Epithelial cell of proximal tubule (primary cell): ENCODE results near the gene FADS2. TPM values are rescaled to one million over a fixed set of nuclear protein-coding genes. Genes with fewer than 3 reads are reported as not detected.
A peak's percentile ranks its signal among the peaks of the same experiment; 100 is the strongest.

Experiments
- DNase-seq: peaks from one replicate; pipeline ENCODE4 v3.0.0-alpha.2; 2011; ENCODE audit warnings: low read depth
- H3K4me3 ChIP-seq: 2 replicates; pipeline ENCODE4 v1.5.1; 2011; ENCODE audit warnings: low read depth, mild to moderate bottlenecking, low read length
- CTCF ChIP-seq: conservative IDR thresholded peaks from 2 replicates; pipeline ENCODE4 v1.5.1; 2012; ENCODE audit warnings: low read depth, mild to moderate bottlenecking, low read length
- total RNA-seq: library from RNA; depleted of rRNA; stranded (reverse); fragments of >200 nt; gene quantifications from 2 replicates; pipeline ENCODE4 v1.2.3, GENCODE V29; 2015

The FADS2 gene
- total RNA-seq, 1 donor from 2014 or later, result 169 TPM

- TF ChIP-seq CTCF, result peak; percentile 4
- peak overlapping the region; percentile 67 for H3K4me3 ChIP-seq
- no peak for DNase-seq
Observed at GRCh38 chr11:61791737-61792309, 36.3 kb upstream of the FADS2 start.

- DNase-seq, result no peak
- no peak for TF ChIP-seq CTCF
- peak within 1 kb of the TSS; percentile 67 for H3K4me3 ChIP-seq
Observed at GRCh38 chr11:61792310-61793082, 35.6 kb upstream of the FADS2 start, which contains the start of the genes FEN1 and TMEM258. FEN1 (plus strand) TSS chr11:61792911; CDS start chr11:61795362, 2,451 bp downstream. TMEM258 (minus strand) TSS chr11:61792599; CDS start chr11:61792558, 41 bp downstream.

- H3K4me3 ChIP-seq, result peak overlapping the region; percentile 67
- no peak for DNase-seq
- TF ChIP-seq CTCF, result no peak
Observed at GRCh38 chr11:61793083-61793828, 34.8 kb upstream of the FADS2 start.

- H3K4me3 ChIP-seq, result peak overlapping the region; percentile 67
Observed at GRCh38 chr11:61793829-61794204, 34.3 kb upstream of the FADS2 start.

GRCh38 chr11:61794579-61794978 is 33.5 kb upstream of the FADS2 start:
- TF ChIP-seq CTCF, result no peak
- no peak overlapping the region for H3K4me3 ChIP-seq

More at GRCh38 chr11:61793829-61794204, 34.3 kb upstream of the FADS2 start:
- DNase-seq, result no peak
- TF ChIP-seq CTCF, result no peak

GRCh38 chr11:61795459-61795858 is 32.6 kb upstream of the FADS2 start:
- no peak overlapping the region for H3K4me3 ChIP-seq
- no peak for TF ChIP-seq CTCF
- DNase-seq, result no peak

More at GRCh38 chr11:61794579-61794978, 33.5 kb upstream of the FADS2 start:
- no peak for DNase-seq
